GM18517 (cell line): ENCODE data around the gene PNRC2.
A peak's percentile ranks its signal among the peaks of the same experiment; 100 is the strongest.

ENCODE experiments used
- ATAC-seq: cut with Tn5 transposase; IDR thresholded peaks from one replicate; pipeline ENCODE4 v1.9.1; 2021; ENCODE audit warnings: mild to moderate bottlenecking, moderate library complexity; ENCODE audit not compliant: unreplicated experiment

Gene PNRC2

GRCh38 chr1:23959461-23960290, at the start of gene PNRC2:
TSS of gene PNRC2 (plus strand) at chr1:23959828. CDS start at chr1:23961458, 1,630 bp downstream.
- peak; percentile 55 for ATAC-seq

- ATAC-seq = no peak
Measured at GRCh38 chr1:23910144-23910543, 49.5 kb upstream of the PNRC2 start.

- ATAC-seq = no peak
Measured at GRCh38 chr1:23910553-23911246, 48.9 kb upstream of the PNRC2 start.

GRCh38 chr1:23911921-23912320, 47.7 kb upstream of the PNRC2 start:
- ATAC-seq = no peak

GRCh38 chr1:23913212-23913880, 46.3 kb upstream of the PNRC2 start, which contains the start of gene CNR2:
TSS of gene CNR2 (minus strand) at chr1:23913362. CDS start at chr1:23875617, 37,745 bp downstream.
- no peak for ATAC-seq

GRCh38 chr1:23914921-23915320, 44.7 kb upstream of the PNRC2 start:
- ATAC-seq = no peak

- ATAC-seq = no peak
Measured at GRCh38 chr1:23915466-23915865, 44.2 kb upstream of the PNRC2 start.

- ATAC-seq = no peak
Measured at GRCh38 chr1:23916209-23917131, 43.2 kb upstream of the PNRC2 start.

- ATAC-seq = no peak
Measured at GRCh38 chr1:23922321-23922943, 37.2 kb upstream of the PNRC2 start.

- ATAC-seq = no peak
Measured at GRCh38 chr1:23923592-23924499, 35.8 kb upstream of the PNRC2 start.

- ATAC-seq = no peak
Measured at GRCh38 chr1:23924601-23925000, 35.0 kb upstream of the PNRC2 start.

GRCh38 chr1:23925279-23925678, 34.3 kb upstream of the PNRC2 start:
- no peak for ATAC-seq

GRCh38 chr1:23927097-23927496, 32.5 kb upstream of the PNRC2 start:
- ATAC-seq = no peak

GRCh38 chr1:23928789-23929188, 30.8 kb upstream of the PNRC2 start:
- no peak for ATAC-seq

- no peak for ATAC-seq
Measured at GRCh38 chr1:23930270-23930669, 29.4 kb upstream of the PNRC2 start.

GRCh38 chr1:23930861-23931490, 28.7 kb upstream of the PNRC2 start:
- no peak for ATAC-seq

GRCh38 chr1:23931491-23931880, 28.1 kb upstream of the PNRC2 start:
- ATAC-seq = no peak

- no peak for ATAC-seq
Measured at GRCh38 chr1:23936481-23937176, 23.0 kb upstream of the PNRC2 start.
